CD4-positive, alpha-beta T cell (primary cell): Measurements from ENCODE around the gene PXDN. TPM values are rescaled to one million over a fixed set of nuclear protein-coding genes. Genes with fewer than 3 reads are reported as not detected.
A peak's percentile ranks its signal among the peaks of the same experiment; 100 is the strongest.

Source experiments
- ATAC-seq: fragments of 200-7000 bp; cut with Tn5 transposase; one replicate; pipeline ENCODE4 v1.10.0; 2022; ENCODE audit warnings: mild to moderate bottlenecking; ENCODE audit not compliant: poor library complexity
- CTCF ChIA-PET: fragments of 350-600 bp; sonication (Branson Sonifier 250); formaldehyde crosslinking; loops from one replicate; lab custom pipeline; 2021; ENCODE audit warnings: antibody characterized with exemption, inconsistent platforms; lab: Charles Lee
- POLR2A ChIA-PET: fragments of 350-600 bp; sonication (Branson Sonifier 250); formaldehyde crosslinking; loops from one replicate; lab custom pipeline; 2021; ENCODE audit warnings: antibody characterized with exemption, inconsistent platforms; lab: Charles Lee
- DNase-seq, 14 experiments: peaks; one replicate each; pipeline ENCODE4 v3.0.0-alpha.2; 2013 to 2020; ENCODE audit warnings: mixed read lengths in 2 of 14
- H3K27ac ChIP-seq, 2 donors: one replicate each; pipeline versions ENCODE4 v1.5.1 to v1.7.0; 2013; ENCODE audit warnings: low read length in 2 of 2, low read depth in 1 of 2, mild to moderate bottlenecking in 1 of 2
- H3K27me3 ChIP-seq, 2 experiments: 1 replicate in 1 of 2; 2 replicates in 1 of 2; pipeline versions ENCODE4 v1.6.1 to v1.7.0; 2013; ENCODE audit warnings: low read length in 2 of 2, control low read depth in 1 of 2, mild to moderate bottlenecking in 1 of 2, moderate library complexity in 1 of 2; ENCODE audit not compliant: insufficient read depth in 2 of 2, control insufficient read depth in 1 of 2
- H3K36me3 ChIP-seq: one replicate; pipeline ENCODE4 v1.6.1; 2013; ENCODE audit warnings: low read length, control low read depth; ENCODE audit not compliant: insufficient read depth
- H3K4me1 ChIP-seq: one replicate; pipeline ENCODE4 v1.6.1; 2013; ENCODE audit warnings: low read length, control low read depth; ENCODE audit not compliant: insufficient read depth
- H3K4me3 ChIP-seq: one replicate; pipeline ENCODE4 v1.5.1; 2013; ENCODE audit warnings: mild to moderate bottlenecking, low read length, moderate library complexity
- H3K9me3 ChIP-seq, 2 experiments: 1 replicate in 1 of 2; 2 replicates in 1 of 2; pipeline versions ENCODE4 v1.6.1 to v1.7.0; 2013; ENCODE audit warnings: low read length in 2 of 2, mild to moderate bottlenecking in 2 of 2, control low read depth in 1 of 2, moderate library complexity in 1 of 2; ENCODE audit not compliant: control insufficient read depth in 1 of 2, insufficient read depth in 1 of 2
- H3K27ac Mint-ChIP-seq: one replicate; pipeline ENCODE4 v1.8.0; 2020; ENCODE audit warnings: mixed read lengths
- H3K27me3 Mint-ChIP-seq: one replicate; pipeline ENCODE4 v1.8.0; 2021; ENCODE audit warnings: mixed read lengths
- H3K36me3 Mint-ChIP-seq: one replicate; pipeline ENCODE4 v1.8.0; 2021; ENCODE audit warnings: low read depth, mixed read lengths
- H3K4me1 Mint-ChIP-seq: one replicate; pipeline ENCODE4 v1.8.0; 2021; ENCODE audit warnings: low read depth, mixed read lengths
- H3K4me3 Mint-ChIP-seq: one replicate; pipeline ENCODE4 v1.8.0; 2020; ENCODE audit warnings: mild to moderate bottlenecking, mixed read lengths
- H3K9me3 Mint-ChIP-seq: one replicate; pipeline ENCODE4 v1.8.0; 2020; ENCODE audit warnings: mixed read lengths
- CTCF ChIP-seq: fragments of 200-600 bp; IDR thresholded peaks from one replicate; pipeline ENCODE4 v1.8.0; 2022; ENCODE audit warnings: antibody characterized with exemption, mild to moderate bottlenecking
- intact Hi-C, 2 experiments: fragments of 100-400 bp; cut with DNase I in 1 of 2; cut with micrococcal nuclease in 1 of 2; formaldehyde crosslinking; loops; one replicate each; pipeline versions ENCODE4 v1.15.1 to v1.9.0; 2023 to 2025; cut with DNase I, micrococcal nuclease
- total RNA-seq, 174 experiments: library from RNA in 2 of 174; stranded (reverse) in 2 of 174; gene quantifications; one replicate each; pipeline ENCODE4 v1.2.3 and lab custom pipeline; 2021 to 2026

Gene PXDN
- total RNA-seq, 2 experiments from 2014 or later: 0.47 to 0.84 TPM

- Histone ChIP-seq H3K9me3 (peaks cover 0 to 30% of the 10 kb centered on the region in 2 experiments), H3K4me1 (peaks cover 2% of the 10 kb centered on the region), H3K36me3 (no peaks in the 10 kb centered on the region), H3K27me3 (peaks cover 0 to 6% of the 10 kb centered on the region in 2 experiments), H3K27ac (no peak overlapping the region), H3K4me3 (no peak overlapping the region)
- CTCF ChIA-PET: no interaction called here
- Mint-ChIP-seq H3K9me3 (no peaks in the 10 kb centered on the region), H3K27ac (no peak overlapping the region), H3K36me3 (no peaks in the 10 kb centered on the region), H3K4me3 (no peak overlapping the region), H3K27me3 (peaks cover 19% of the 10 kb centered on the region), H3K4me1 (no peaks in the 10 kb centered on the region)
- intact Hi-C loops: no loop called here
- ATAC-seq (no peak), DNase-seq (no peak)
- POLR2A ChIA-PET: no interaction called here
- TF ChIP-seq CTCF: no peak
Observed at GRCh38 chr2:1754461-1755170, 10.3 kb upstream of the PXDN start.

GRCh38 chr2:1754046-1754445, 9.7 kb upstream of the PXDN start:
- Histone ChIP-seq H3K9me3 (peaks cover 0 to 26% of the 10 kb centered on the region in 2 experiments), H3K4me3 (no peak overlapping the region), H3K4me1 (peaks cover 2% of the 10 kb centered on the region), H3K36me3 (no peaks in the 10 kb centered on the region), H3K27me3 (peaks cover 0 to 6% of the 10 kb centered on the region in 2 experiments), H3K27ac (no peak overlapping the region)
- Mint-ChIP-seq H3K4me1 (no peaks in the 10 kb centered on the region), H3K27me3 (peaks cover 24% of the 10 kb centered on the region), H3K27ac (no peak overlapping the region), H3K4me3 (no peak overlapping the region), H3K36me3 (no peaks in the 10 kb centered on the region), H3K9me3 (no peaks in the 10 kb centered on the region)
- POLR2A ChIA-PET: no interaction called here
- DNase-seq: no peak
- CTCF ChIA-PET: no interaction called here
- no peak for TF ChIP-seq CTCF
- no peak for ATAC-seq
- intact Hi-C loops: no loop called here

- H3K36me3 Mint-ChIP-seq: no peaks in the 10 kb centered on the region
- ChIA-PET CTCF (no interaction called here), POLR2A (no interaction called here)
- TF ChIP-seq CTCF: no peak
- H3K27ac Mint-ChIP-seq: no peak overlapping the region
- no peaks in the 10 kb centered on the region for H3K4me1 Mint-ChIP-seq
- no peaks in the 10 kb centered on the region for H3K9me3 Mint-ChIP-seq
- Histone ChIP-seq H3K9me3 (peaks cover 0 to 22% of the 10 kb centered on the region in 2 experiments), H3K36me3 (no peaks in the 10 kb centered on the region), H3K27me3 (peaks cover 2 to 6% of the 10 kb centered on the region in 2 experiments), H3K4me3 (no peak overlapping the region), H3K4me1 (peaks cover 2% of the 10 kb centered on the region), H3K27ac (no peak overlapping the region)
- intact Hi-C loops: no loop called here
- H3K4me3 Mint-ChIP-seq: no peak overlapping the region
- DNase-seq: no peak
- peak; percentile 43 for ATAC-seq
- H3K27me3 Mint-ChIP-seq: peaks cover 29% of the 10 kb centered on the region
Observed at GRCh38 chr2:1752751-1753150, 8.4 kb upstream of the PXDN start.
